ENCODE data around the gene PRR22. TPM values are rescaled to one million over a fixed set of nuclear protein-coding genes. Genes with fewer than 3 reads are reported as not detected.
A peak's percentile ranks its signal among the peaks of the same experiment; 100 is the strongest.

The PRR22 gene
- total RNA-seq, 1 experiment from 2014 or later, result 8.1 TPM

DNA sequence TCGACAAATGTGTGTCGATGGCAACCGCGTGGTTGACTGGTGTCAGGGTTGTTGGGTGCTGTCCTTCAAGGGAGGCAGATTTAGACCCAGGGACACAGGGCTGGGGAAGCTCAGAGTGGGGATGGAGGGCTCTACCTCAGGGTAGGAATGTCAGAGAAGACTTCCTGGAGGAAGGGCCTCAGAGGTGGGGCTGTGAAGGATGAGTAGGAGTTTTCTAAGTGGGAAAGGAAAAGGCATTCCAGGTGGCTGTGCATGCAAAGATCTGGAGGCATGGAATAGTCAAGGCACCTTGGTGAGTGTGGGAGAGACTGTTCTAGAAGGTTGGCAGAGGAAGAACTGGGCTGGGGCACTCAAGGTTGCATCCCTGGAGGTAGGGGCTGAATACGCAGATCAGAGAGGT, 22.4 kb upstream of the PRR22 start:
- H4K91ac ChIP-seq (ENCODE audit: insufficient read length, low read depth, low read length), result no peak overlapping the region
- H3K23ac ChIP-seq (ENCODE audit: insufficient read length, low read depth, low read length), result no peak overlapping the region
- H3K79me2 ChIP-seq (ENCODE audit: insufficient read depth, low read length), result no peaks in the 10 kb centered on the region
- H3K56ac ChIP-seq (ENCODE audit: insufficient read length, low read depth, low read length), result no peak overlapping the region
- H3K79me1 ChIP-seq (ENCODE audit: insufficient read depth, low read depth, low read length, poor library complexity, severe bottlenecking), result no peaks in the 10 kb centered on the region
- no peaks in the 10 kb centered on the region; the same call in 1 of the 2 replicates for H3K27me3 ChIP-seq (ENCODE audit: insufficient read depth, low read length)
- no peak overlapping the region for H2BK120ac ChIP-seq (ENCODE audit: low read depth, low read length, poor library complexity, severe bottlenecking)
- no peak overlapping the region for H2AFZ ChIP-seq (ENCODE audit: low read length)
- H3K18ac ChIP-seq (ENCODE audit: insufficient read length, low read depth, low read length), result no peak overlapping the region
- no peak overlapping the region; the same call in 1 of the 2 replicates for H3K14ac ChIP-seq (ENCODE audit: insufficient read depth, low read length)
- no peaks in the 10 kb centered on the region for H3K4me1 ChIP-seq (ENCODE audit: insufficient read depth, low read length)
- TF ChIP-seq, protein P1, sequence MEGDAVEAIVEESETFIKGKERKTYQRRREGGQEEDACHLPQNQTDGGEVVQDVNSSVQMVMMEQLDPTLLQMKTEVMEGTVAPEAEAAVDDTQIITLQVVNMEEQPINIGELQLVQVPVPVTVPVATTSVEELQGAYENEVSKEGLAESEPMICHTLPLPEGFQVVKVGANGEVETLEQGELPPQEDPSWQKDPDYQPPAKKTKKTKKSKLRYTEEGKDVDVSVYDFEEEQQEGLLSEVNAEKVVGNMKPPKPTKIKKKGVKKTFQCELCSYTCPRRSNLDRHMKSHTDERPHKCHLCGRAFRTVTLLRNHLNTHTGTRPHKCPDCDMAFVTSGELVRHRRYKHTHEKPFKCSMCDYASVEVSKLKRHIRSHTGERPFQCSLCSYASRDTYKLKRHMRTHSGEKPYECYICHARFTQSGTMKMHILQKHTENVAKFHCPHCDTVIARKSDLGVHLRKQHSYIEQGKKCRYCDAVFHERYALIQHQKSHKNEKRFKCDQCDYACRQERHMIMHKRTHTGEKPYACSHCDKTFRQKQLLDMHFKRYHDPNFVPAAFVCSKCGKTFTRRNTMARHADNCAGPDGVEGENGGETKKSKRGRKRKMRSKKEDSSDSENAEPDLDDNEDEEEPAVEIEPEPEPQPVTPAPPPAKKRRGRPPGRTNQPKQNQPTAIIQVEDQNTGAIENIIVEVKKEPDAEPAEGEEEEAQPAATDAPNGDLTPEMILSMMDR (conservative IDR thresholded peaks at IDR 0.05), result no peak
- no peak overlapping the region for H3K27ac ChIP-seq (ENCODE audit: insufficient read length, low read depth, low read length)
- H2BK12ac ChIP-seq (ENCODE audit: insufficient read length, low read depth, low read length), result no peak overlapping the region
- no peaks in the 10 kb centered on the region for H4K20me1 ChIP-seq (ENCODE audit: control insufficient read depth, insufficient read depth, insufficient read length)
- H3K9ac ChIP-seq (ENCODE audit: extremely low read depth, insufficient read length, low read length), result no peak overlapping the region
- H4K8ac ChIP-seq (replicated peaks; ENCODE audit: insufficient read length, low read depth, low read length), result no peak overlapping the region
- Mint-ChIP-seq H3K36me3 (ENCODE audit: insufficient read depth in 1 of 3, low read depth in 3 of 3) (peaks cover 0 to 4% (median 0%) of the 10 kb centered on the region in 3 experiments; a peak in 2 of 7 replicates), H3K27ac (no peak overlapping the region), H3K4me3 (peak overlapping the region in 1 of 2 experiments; percentile 9; a peak in 1 of 5 replicates), H3K27me3 (ENCODE audit: low read depth) (peaks cover 37% of the 10 kb centered on the region), H3K4me1 (peaks cover 14 to 28% of the 10 kb centered on the region in 2 experiments), H3K9me3 (peaks cover 0 to 4% of the 10 kb centered on the region in 2 experiments; a peak in 3 of 5 replicates)
- no peak overlapping the region for H3K4me2 ChIP-seq (ENCODE audit: insufficient read depth, insufficient read length, low read length)
- H3K23me2 ChIP-seq (ENCODE audit: insufficient read length, low read depth, low read length, poor library complexity, severe bottlenecking), result peaks cover 6% of the 10 kb centered on the region
- no peak overlapping the region for H2AK5ac ChIP-seq (ENCODE audit: insufficient read length, low read length)
- WGBS (ENCODE audit: extremely low coverage, insufficient read length, low lambda C conversion rate), result no CpG with 5 or more reads among the region's 5 CpGs
- no peak overlapping the region for H2BK15ac ChIP-seq (ENCODE audit: low read depth, low read length)
- H4K5ac ChIP-seq (ENCODE audit: insufficient read length, low read depth, low read length), result no peak overlapping the region
- H3T11ph ChIP-seq (ENCODE audit: low read length), result no peak overlapping the region
- no peak overlapping the region for H3K4ac ChIP-seq (ENCODE audit: low read depth, low read length)
- DNase-seq, result no peak
- no peak overlapping the region for H2BK5ac ChIP-seq (ENCODE audit: insufficient read length, low read length)
- no peak overlapping the region for H2BK20ac ChIP-seq (ENCODE audit: low read depth, low read length, poor library complexity, severe bottlenecking)
- H3K9me3 ChIP-seq (ENCODE audit: control insufficient read depth, low read depth, low read length), result no peaks in the 10 kb centered on the region

Data from H9 (cell line).